ENCODE data around the gene RAB17.
A peak's percentile ranks its signal among the peaks of the same experiment; 100 is the strongest.

RAB17 gene

DNA sequence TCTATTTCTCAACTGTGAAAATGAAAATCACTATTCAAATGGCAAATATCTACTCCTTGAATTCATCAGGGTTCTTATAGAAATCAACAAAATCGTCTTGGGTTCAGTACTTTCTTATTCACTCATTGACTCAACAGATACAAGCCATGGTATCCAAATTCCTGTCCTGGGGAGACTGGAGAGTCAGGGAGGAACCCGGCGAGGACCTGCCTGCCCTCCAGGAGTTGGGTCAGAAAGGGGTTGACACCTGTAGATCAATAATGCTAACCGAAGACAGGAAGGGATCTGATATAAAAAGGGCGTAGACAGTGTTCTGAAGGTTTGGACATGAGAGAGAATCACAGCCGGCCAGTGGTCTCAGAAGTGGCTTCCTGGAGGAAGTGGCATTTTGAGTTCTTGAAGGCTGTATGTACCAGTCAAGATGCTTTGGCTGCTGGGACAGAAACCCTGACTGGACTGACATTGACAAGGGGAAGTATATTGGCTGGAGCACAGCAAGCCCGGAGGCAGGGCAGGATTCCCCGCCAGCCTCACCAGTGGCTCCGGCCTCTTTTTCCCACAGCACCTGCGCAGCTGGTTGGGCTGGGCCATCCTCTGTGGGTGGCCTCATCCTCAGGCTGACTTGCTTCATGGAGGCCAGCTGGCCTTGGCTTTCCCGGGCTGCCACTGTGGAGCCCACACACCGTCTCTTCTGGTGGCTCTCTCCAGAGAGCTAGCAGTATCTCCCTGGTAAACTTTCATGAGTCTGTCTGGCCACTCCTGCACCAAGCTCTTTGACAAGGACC, 39.9 kb upstream of the RAB17 start:
- Histone ChIP-seq H3K9ac (ENCODE audit: low read length) (no peak overlapping the region), H3K27ac (ENCODE audit: low read length) (no peak overlapping the region), H3K9me3 (ENCODE audit: control insufficient read depth, low read depth, low read length) (no peaks in the 10 kb centered on the region), H3K4me3 (ENCODE audit: low read length) (no peak overlapping the region), H3K4me1 (ENCODE audit: control insufficient read depth, low read depth, low read length) (peaks cover 13% of the 10 kb centered on the region), H3K27me3 (ENCODE audit: control insufficient read depth, insufficient read depth, low read length) (peaks cover 30% of the 10 kb centered on the region), H3K36me3 (ENCODE audit: control insufficient read depth, low read depth, low read length) (no peaks in the 10 kb centered on the region)

DNA sequence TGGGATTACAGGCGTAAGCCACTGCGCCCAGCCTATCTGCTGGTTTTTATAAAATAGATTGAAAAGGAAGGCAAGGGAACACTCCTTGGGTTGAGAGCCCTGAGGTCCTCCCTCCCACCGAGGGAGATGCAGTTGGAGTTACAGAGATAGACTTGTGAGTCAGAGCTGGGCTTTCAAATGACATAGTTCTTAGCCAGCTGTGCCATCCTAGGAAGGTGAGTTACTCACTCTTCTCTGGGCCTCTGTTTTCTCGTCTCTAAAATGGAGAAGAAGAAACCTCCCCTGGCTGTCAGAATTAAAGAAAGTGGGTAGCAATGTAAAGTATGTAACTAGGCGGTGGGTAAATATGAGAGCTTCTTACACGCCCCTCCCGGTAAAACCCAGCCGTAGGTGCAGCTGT, 39.2 kb upstream of the RAB17 start:
- no peak overlapping the region for H3K9ac ChIP-seq (ENCODE audit: low read length)
- no peaks in the 10 kb centered on the region for H3K9me3 ChIP-seq (ENCODE audit: control insufficient read depth, low read depth, low read length)
- peaks cover 13% of the 10 kb centered on the region for H3K4me1 ChIP-seq (ENCODE audit: control insufficient read depth, low read depth, low read length)
- no peak overlapping the region for H3K4me3 ChIP-seq (ENCODE audit: low read length)
- H3K27ac ChIP-seq (ENCODE audit: low read length) = no peak overlapping the region
- H3K36me3 ChIP-seq (ENCODE audit: control insufficient read depth, low read depth, low read length) = no peaks in the 10 kb centered on the region
- peaks cover 35% of the 10 kb centered on the region for H3K27me3 ChIP-seq (ENCODE audit: control insufficient read depth, insufficient read depth, low read length)

DNA sequence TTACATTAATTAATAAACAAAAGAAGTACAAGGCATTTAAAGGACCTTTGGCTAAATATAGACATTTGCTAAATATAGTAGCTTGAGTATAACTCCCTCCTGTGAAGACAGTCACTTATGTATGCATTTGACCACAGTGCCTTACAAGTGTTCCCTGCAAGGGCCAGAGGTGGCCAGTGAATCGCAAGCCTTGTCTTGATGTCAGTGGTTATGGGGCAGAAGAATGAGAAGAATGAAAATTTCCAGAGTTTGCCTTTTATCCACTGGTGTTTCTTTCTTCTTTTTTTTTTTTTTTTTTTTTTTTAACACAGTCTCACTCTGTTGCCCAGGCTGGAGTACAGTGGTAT, 38.6 kb upstream of the RAB17 start:
- Histone ChIP-seq H3K27ac (ENCODE audit: low read length) (no peak overlapping the region), H3K27me3 (ENCODE audit: control insufficient read depth, insufficient read depth, low read length) (peaks cover 35% of the 10 kb centered on the region), H3K4me3 (ENCODE audit: low read length) (no peak overlapping the region), H3K9me3 (ENCODE audit: control insufficient read depth, low read depth, low read length) (no peaks in the 10 kb centered on the region), H3K9ac (ENCODE audit: low read length) (no peak overlapping the region), H3K4me1 (ENCODE audit: control insufficient read depth, low read depth, low read length) (peaks cover 13% of the 10 kb centered on the region), H3K36me3 (ENCODE audit: control insufficient read depth, low read depth, low read length) (no peaks in the 10 kb centered on the region)

DNA sequence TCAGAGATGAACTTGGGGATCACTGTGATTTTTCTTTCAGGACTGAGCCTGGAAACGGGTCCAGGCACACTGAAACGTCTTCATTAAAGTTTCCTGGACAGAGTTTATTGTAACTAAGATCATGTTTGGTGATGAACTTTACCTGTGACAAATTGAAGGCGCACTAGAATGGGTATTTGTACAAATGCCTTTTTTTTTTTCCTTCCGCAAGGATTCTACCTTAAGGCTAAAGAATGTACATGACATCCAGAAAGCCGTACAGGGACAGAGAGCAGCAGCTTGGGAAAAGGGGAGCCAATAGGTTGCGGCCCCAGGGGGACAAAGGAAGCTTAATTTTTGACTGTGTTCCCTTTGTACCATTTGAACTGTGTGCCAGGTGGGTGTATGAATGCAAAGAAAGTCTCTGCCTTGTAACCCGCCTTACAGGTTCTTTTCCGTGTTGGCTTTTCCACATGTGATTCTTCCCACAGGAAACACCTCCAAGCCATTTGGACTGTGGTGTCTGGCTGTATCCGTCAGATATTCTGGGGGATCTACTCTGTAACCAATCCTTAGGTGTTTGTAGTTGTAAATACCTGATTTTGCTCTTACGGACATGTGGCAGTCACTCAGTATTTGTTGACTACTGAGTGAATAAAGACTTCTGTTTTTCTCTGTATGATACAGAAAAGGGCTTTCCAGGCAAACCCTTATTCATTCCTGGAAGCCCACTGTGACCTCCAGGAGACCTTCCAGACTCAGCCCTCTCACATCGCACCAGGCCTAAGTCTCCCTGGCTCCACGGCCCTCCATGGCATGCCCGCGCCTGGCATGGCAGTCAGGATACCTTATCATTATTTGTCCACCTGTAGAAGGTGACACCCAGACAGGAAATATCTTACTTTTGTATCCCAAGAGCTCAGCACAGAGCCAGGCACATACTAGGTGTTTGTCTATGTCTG, 38.0 kb upstream of the RAB17 start:
- Histone ChIP-seq H3K9me3 (ENCODE audit: control insufficient read depth, low read depth, low read length) (no peaks in the 10 kb centered on the region), H3K4me1 (ENCODE audit: control insufficient read depth, low read depth, low read length) (peaks cover 13% of the 10 kb centered on the region), H3K27ac (ENCODE audit: low read length) (no peak overlapping the region), H3K36me3 (ENCODE audit: control insufficient read depth, low read depth, low read length) (no peaks in the 10 kb centered on the region), H3K9ac (ENCODE audit: low read length) (peak overlapping the region; percentile 14), H3K4me3 (ENCODE audit: low read length) (peak overlapping the region; percentile 79), H3K27me3 (ENCODE audit: control insufficient read depth, insufficient read depth, low read length) (peaks cover 35% of the 10 kb centered on the region)

DNA sequence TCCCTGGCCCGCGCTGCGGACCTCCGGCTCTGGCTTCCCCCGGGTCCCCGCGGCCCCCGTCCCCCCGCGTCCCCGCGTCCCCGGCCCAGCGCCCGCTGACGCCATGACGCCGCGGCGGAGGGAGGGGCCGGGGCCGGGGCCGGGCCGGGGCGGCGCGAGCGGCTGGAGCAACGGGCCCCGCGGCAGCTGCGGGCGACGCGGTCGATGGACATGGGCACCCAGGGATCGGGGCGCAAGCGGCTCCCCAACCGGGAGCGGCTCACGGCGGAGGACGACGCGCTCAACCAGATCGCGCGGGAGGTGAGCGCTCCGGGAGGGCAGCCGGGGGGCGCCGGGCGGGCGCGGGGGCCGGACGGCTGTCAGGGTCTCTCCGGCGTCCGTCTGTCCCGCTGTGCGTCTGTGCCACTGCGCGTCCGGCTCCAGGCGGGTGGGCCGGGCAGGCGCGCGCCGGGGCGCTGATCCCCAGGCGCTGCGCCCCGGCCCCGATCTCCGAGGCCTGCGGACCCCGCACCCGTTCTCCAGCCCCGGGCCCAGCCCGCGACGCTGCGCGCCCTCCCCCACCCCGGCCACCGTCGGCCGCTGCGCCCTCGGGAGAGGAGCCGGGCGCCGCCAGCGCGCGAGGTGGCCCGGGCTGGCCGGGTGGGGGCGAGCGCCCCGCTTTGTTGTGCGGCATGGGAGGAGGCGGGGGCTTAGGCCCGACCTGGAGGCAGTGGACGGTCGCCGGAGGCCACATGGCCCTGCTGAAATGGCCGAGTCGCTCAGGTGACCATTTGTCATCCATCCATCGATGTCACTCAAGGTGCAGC, 37.1 kb upstream of the RAB17 start, which contains the start of gene LRRFIP1:
TSS of gene LRRFIP1 (plus strand) at position 147 of the 806 bp plus-strand sequence. CDS start at position 205, 58 bp downstream.
- peak within 1 kb of the TSS; percentile 14 for H3K9ac ChIP-seq (ENCODE audit: low read length)
- no peak within 1 kb of the TSS for H3K27ac ChIP-seq (ENCODE audit: low read length)
- no peaks in the 10 kb centered on the region for H3K36me3 ChIP-seq (ENCODE audit: control insufficient read depth, low read depth, low read length)
- peaks cover 13% of the 10 kb centered on the region for H3K4me1 ChIP-seq (ENCODE audit: control insufficient read depth, low read depth, low read length)
- peak within 1 kb of the TSS; percentile 79 for H3K4me3 ChIP-seq (ENCODE audit: low read length)
- peaks cover 35% of the 10 kb centered on the region for H3K27me3 ChIP-seq (ENCODE audit: control insufficient read depth, insufficient read depth, low read length)
- H3K9me3 ChIP-seq (ENCODE audit: control insufficient read depth, low read depth, low read length) = no peaks in the 10 kb centered on the region

DNA sequence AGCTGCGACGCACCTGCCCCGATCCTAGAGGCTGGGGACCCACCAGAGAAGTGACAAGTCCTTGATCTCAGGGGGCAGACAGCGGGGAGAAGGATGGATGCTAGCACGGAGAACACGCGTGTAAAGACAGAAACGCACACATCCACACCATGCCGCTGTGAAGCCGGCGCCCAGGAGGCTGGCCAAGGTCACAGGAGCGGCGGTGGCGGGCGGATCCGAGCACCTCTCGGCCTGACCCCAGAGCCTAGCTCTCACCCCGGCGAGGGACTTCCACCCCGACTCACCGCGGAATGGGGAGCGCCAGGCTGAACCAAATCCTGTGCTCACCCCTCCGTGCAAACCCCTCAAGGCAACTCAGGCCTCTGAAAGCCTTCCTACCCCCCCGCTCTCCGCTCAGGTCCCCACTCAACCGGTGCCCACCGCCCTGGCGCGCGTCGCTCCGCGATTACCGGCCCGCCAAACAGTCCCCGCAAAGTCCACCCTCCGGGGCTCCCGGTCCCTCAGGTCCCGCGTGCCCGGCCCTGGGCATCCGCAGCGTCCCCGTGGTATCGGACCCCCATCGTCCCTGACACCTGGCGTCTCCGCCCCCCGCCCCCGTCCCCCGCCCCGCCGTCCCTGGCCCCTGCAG, 36.4 kb upstream of the RAB17 start:
- H3K9ac ChIP-seq (ENCODE audit: low read length) = no peak overlapping the region
- H3K4me3 ChIP-seq (ENCODE audit: low read length) = peak overlapping the region; percentile 63

DNA sequence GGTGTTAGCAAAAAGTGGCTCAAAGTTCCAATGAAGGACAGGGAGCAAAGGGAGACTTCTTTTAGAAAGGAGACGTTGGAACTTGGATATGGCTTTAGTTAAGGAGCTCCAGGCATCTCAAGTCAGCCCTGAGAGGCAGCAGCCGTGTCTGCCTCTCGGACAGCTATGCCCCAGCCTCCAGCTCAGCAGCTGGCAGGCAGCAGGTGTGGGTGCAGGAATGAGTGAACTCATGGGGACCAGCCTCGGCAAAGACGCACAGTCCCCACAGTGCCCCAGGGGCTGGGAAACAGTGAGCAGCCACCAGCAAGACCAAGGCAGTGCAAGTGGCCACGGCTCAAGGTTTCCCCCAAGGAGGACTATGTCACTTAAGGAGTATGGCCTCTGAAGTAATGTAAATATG, 35.2 kb upstream of the RAB17 start:
- no peak overlapping the region for H3K4me3 ChIP-seq (ENCODE audit: low read length)
- no peaks in the 10 kb centered on the region for H3K36me3 ChIP-seq (ENCODE audit: control insufficient read depth, low read depth, low read length)
- H3K9me3 ChIP-seq (ENCODE audit: control insufficient read depth, low read depth, low read length) = no peaks in the 10 kb centered on the region
- H3K27me3 ChIP-seq (ENCODE audit: control insufficient read depth, insufficient read depth, low read length) = peaks cover 35% of the 10 kb centered on the region
- H3K9ac ChIP-seq (ENCODE audit: low read length) = no peak overlapping the region
- peaks cover 13% of the 10 kb centered on the region for H3K4me1 ChIP-seq (ENCODE audit: control insufficient read depth, low read depth, low read length)
- no peak overlapping the region for H3K27ac ChIP-seq (ENCODE audit: low read length)

More for the DNA sequence above, 36.4 kb upstream of the RAB17 start:
- Histone ChIP-seq H3K9me3 (ENCODE audit: control insufficient read depth, low read depth, low read length) (no peaks in the 10 kb centered on the region), H3K27me3 (ENCODE audit: control insufficient read depth, insufficient read depth, low read length) (peaks cover 35% of the 10 kb centered on the region), H3K4me1 (ENCODE audit: control insufficient read depth, low read depth, low read length) (peaks cover 13% of the 10 kb centered on the region), H3K36me3 (ENCODE audit: control insufficient read depth, low read depth, low read length) (no peaks in the 10 kb centered on the region), H3K27ac (ENCODE audit: low read length) (no peak overlapping the region)

DNA sequence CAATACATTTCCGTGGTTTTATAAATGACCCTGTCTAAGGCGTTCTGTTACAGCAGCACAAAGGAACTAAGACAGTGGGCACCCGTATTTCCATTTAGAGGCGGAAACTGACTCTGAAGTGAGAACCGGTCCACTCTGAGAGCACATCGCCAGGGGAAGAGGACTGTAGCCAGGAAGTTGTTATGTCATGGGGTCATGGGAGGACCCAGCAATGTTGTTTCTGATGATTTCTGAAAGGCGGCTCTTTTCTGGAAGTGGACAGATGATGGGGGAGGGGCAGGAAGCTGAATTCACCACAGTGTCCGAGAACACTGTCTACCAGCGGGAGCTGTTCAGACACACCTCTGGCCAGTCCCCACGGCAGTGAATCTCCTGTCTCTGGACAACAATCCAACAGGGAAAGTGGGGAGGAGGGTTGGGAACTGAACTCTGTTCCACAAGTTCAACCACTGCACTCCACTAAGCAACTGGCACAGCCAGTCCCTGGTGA, 34.7 kb upstream of the RAB17 start:
- H3K4me1 ChIP-seq (ENCODE audit: control insufficient read depth, low read depth, low read length) = peaks cover 13% of the 10 kb centered on the region
- H3K27ac ChIP-seq (ENCODE audit: low read length) = no peak overlapping the region
- no peaks in the 10 kb centered on the region for H3K36me3 ChIP-seq (ENCODE audit: control insufficient read depth, low read depth, low read length)
- H3K27me3 ChIP-seq (ENCODE audit: control insufficient read depth, insufficient read depth, low read length) = peaks cover 35% of the 10 kb centered on the region
- H3K9ac ChIP-seq (ENCODE audit: low read length) = no peak overlapping the region
- H3K4me3 ChIP-seq (ENCODE audit: low read length) = no peak overlapping the region
- H3K9me3 ChIP-seq (ENCODE audit: control insufficient read depth, low read depth, low read length) = no peaks in the 10 kb centered on the region

DNA sequence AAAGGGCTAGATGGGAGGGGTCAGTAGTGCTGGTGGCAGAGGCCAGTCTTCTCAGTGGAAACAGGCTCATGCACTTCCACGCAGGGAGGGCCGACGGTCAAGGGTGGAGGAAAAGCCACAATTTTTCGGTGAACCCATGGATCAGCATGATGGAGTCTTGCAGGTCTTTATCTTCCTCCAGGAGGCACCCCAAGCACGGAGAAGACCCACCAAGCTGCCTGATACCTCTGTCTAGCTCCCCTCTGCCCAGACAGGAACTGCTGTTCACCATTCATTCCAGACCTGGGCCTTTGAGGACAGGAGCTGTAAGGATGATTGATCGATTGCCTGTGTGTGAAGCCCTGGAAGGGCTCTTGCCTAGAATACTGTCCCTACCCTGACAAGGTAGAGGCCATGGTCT, 34.0 kb upstream of the RAB17 start:
- Histone ChIP-seq H3K4me1 (ENCODE audit: control insufficient read depth, low read depth, low read length) (peaks cover 13% of the 10 kb centered on the region), H3K27ac (ENCODE audit: low read length) (no peak overlapping the region), H3K27me3 (ENCODE audit: control insufficient read depth, insufficient read depth, low read length) (peaks cover 35% of the 10 kb centered on the region), H3K36me3 (ENCODE audit: control insufficient read depth, low read depth, low read length) (no peaks in the 10 kb centered on the region), H3K9ac (ENCODE audit: low read length) (no peak overlapping the region), H3K4me3 (ENCODE audit: low read length) (no peak overlapping the region), H3K9me3 (ENCODE audit: control insufficient read depth, low read depth, low read length) (no peaks in the 10 kb centered on the region)

DNA sequence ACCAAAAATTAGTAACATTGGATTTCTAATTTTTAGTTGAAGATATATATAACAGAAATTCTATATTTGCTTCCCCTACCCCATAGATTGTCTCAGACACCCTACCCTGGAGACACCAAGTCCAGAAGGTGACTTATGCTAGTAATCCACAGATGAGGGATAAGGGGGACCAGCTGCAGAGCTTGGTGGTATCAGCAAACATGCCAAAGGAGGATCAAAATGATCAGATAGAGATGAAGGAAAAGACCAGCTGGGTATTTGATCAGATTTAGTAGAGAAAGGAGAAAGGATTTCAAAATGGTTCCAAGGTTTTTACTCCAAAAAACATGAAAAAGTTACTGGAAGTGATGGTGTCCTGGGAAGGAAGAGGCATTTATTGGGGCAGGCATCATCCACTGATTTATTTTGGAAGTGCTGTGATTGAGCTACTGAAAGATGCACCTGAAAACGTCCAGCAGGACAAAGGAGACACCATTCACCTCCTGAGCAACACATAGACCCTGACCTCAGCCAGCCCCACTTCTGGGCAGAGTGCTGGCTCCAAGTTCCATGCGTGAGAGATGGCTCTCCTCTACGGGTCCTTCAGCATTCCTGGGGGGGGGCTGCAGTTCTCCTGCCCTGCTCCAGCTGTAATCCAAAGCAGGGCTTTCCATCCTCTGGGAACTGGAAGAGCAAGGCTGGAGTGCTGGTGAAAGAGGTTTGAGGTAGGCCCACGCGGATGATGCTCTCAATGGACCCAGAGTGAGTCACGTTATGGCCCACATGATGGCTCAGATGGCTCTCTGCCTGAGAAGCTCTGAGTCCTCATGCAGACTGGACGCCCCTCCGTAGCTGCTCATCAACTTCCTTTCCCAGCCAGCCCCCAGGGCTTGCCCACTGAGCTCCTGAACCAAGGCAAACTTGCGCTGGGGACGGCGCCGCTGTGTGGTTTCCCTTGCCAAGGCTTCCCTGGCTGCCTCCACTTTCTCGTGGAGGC, 33.2 kb upstream of the RAB17 start:
- no peak overlapping the region for H3K4me3 ChIP-seq (ENCODE audit: low read length)
- H3K9ac ChIP-seq (ENCODE audit: low read length) = no peak overlapping the region
- no peaks in the 10 kb centered on the region for H3K36me3 ChIP-seq (ENCODE audit: control insufficient read depth, low read depth, low read length)
- H3K9me3 ChIP-seq (ENCODE audit: control insufficient read depth, low read depth, low read length) = no peaks in the 10 kb centered on the region
- peaks cover 31% of the 10 kb centered on the region for H3K27me3 ChIP-seq (ENCODE audit: control insufficient read depth, insufficient read depth, low read length)
- peaks cover 10% of the 10 kb centered on the region for H3K4me1 ChIP-seq (ENCODE audit: control insufficient read depth, low read depth, low read length)
- H3K27ac ChIP-seq (ENCODE audit: low read length) = no peak overlapping the region
